Body of pancreas (tissue), 4 donors: ENCODE results near the gene ENPP1. TPM values are rescaled to one million over a fixed set of nuclear protein-coding genes. Genes with fewer than 3 reads are reported as not detected.

Source experiments
- ATAC-seq: fragments of 150-250 bp; one replicate; pipeline ENCODE4 v1.9.1; 2016
- DNase-seq, 4 donors: peaks; one replicate each; pipeline ENCODE4 v3.0.0-alpha.2; 2019
- H3K27ac ChIP-seq, 4 donors: fragments of 200-600 bp; sonication (generic); 1 replicate in 3 of 4; 2 replicates in 1 of 4; pipeline versions ENCODE4 v1.5.1 to v1.6.1; 2016 to 2019; ENCODE audit warnings: mild to moderate bottlenecking in 1 of 4, mixed read lengths in 1 of 4, moderate library complexity in 1 of 4
- H3K27me3 ChIP-seq, 2 donors: fragments of 200-600 bp; sonication (generic); one replicate each; pipeline ENCODE4 v1.6.0; 2016; ENCODE audit warnings: mild to moderate bottlenecking in 1 of 2
- H3K36me3 ChIP-seq, 2 donors: fragments of 200-600 bp; sonication (generic); replicated peaks in 1 of 2; 2 replicates each; pipeline ENCODE4 v1.5.1; 2016; ENCODE audit warnings: low read depth in 2 of 2; ENCODE audit not compliant: insufficient read depth in 1 of 2
- H3K4me1 ChIP-seq: fragments of 200-600 bp; sonication (generic); one replicate; pipeline ENCODE4 v1.6.0; 2016
- H3K4me3 ChIP-seq, 2 donors: fragments of 200-600 bp; sonication (generic); 1 replicate in 1 of 2; 2 replicates in 1 of 2; pipeline ENCODE4 v1.5.1; 2016 to 2019
- H3K9me3 ChIP-seq, 3 donors: fragments of 200-600 bp; sonication (generic); 1 replicate in 2 of 3; 2 replicates in 1 of 3; pipeline ENCODE4 v1.5.1; 2016
- CTCF ChIP-seq, 7 experiments: fragments of 450-650 bp in 4 of 7; fragments of 200-600 bp in 3 of 7; sonication (generic) in 3 of 7; IDR thresholded peaks; one replicate each; pipeline ENCODE4 v1.5.1; 2016 to 2019; ENCODE audit warnings: antibody characterized with exemption in 7 of 7
- POLR2A ChIP-seq, 3 donors: fragments of 450-650 bp; IDR thresholded peaks; one replicate each; pipeline ENCODE4 v1.6.1; 2016; ENCODE audit warnings: antibody characterized with exemption in 3 of 3, mild to moderate bottlenecking in 2 of 3
- WGBS, 2 donors: methylation state at CpG; one replicate each; pipeline ENCODE4 v1.1.5; 2017; 5-methylcytosine and 5-hydroxymethylcytosine counted together
- intact Hi-C: fragments of 100-400 bp; cut with DNase I; formaldehyde crosslinking; loops from one replicate; pipeline ENCODE4 v1.15.1; 2023
- total RNA-seq, 2 donors: library from RNA; depleted of rRNA; stranded (reverse); fragments of >200 nt; gene quantifications; one replicate each; pipeline ENCODE4 v1.1.0, GENCODE V29; 2016

The ENPP1 gene
- total RNA-seq, 2 donors from 2014 or later, result 16.2 to 19.2 TPM

DNA sequence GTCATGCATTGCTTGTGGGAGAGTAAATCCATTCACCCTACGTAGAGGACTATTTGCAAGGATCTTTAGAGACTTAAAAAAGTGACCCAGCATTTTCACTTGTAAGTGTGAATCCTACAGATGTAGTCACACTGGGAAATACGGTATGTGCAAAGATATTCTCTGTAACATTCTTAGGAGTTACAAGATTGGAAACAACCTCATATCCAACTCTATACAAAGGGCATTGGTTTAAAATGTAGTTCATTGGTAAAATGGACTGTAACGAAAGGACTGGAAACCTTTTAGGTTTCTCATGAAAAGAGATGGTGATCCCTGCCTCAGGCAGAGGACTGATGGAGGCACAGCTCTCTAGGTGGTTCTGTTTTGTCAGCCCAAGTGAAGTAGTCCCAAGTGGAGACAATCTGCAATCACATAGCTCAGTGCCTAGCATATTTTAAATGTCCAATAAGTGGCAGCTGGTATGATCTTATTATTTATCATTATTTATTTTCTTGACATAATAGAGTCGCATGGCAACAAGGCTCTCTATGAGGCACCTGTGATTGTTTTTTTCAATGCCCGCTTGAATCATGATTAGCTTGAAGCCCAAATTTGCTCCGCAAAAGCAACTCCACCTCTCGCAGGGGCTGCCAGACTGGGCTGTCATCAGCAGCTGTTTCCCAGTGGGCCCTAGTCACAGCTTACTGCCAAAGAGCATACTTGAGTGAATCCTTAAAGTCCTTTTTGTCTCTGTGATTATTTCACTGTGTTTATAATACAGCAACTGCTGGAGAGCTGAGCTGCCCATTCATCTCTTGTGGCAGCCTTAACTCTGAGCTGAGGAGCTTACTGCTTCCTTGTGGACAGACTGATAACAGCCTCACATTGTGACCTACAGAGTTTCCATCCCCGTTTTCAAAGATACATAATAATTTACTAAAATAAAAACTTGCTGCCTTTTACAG, 19.8 kb upstream of the ENPP1 start:
- H3K9me3 ChIP-seq, result no peaks in the 10 kb centered on the region
- ATAC-seq (peak; percentile 47), DNase-seq (peak in 3 of 4 donors; percentile 10 to 37 (median 15))
- no peaks in the 10 kb centered on the region for H3K36me3 ChIP-seq
- H3K4me3 ChIP-seq, result no peak overlapping the region
- WGBS, 2 donors, result 42 to 47% methylated on average over 8 of the region's 8 CpGs
- peaks cover 7% of the 10 kb centered on the region for H3K4me1 ChIP-seq
- H3K27me3 ChIP-seq, result no peaks in the 10 kb centered on the region
- TF ChIP-seq CTCF (IDR thresholded peaks at IDR 0.05), result peak in 1 of 7 experiments; percentile 30
- no peak for TF ChIP-seq POLR2A (IDR thresholded peaks at IDR 0.05)
- peak overlapping the region in 1 of 4 donors; percentile 16 for H3K27ac ChIP-seq
- intact Hi-C loops, result loop anchor here (10.0 kb wide), 1 partner anchor 127 kb away; no protein-coding TSS in a partner anchor

DNA sequence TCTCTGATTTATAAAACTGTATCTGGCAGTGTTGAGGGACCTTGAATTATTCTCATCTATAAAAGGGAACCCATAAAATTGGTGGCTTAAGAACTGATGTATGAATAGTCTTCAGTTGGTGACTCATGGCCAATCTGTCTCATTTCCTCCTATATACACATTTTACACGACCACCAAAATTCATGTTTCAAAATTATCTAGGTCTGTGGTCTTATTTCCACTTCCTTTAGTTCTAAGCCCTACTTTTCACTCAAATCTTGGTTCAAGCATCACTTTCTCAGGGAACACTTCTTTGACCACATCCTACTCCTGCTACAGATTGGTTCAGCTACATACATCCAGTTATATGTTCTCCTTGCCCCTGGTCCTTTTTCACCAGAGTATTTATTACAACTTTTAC, 18.6 kb upstream of the ENPP1 start:
- peaks cover 7% of the 10 kb centered on the region for H3K4me1 ChIP-seq
- no peak overlapping the region for H3K4me3 ChIP-seq
- WGBS, 2 donors, result 47 to 63% methylated on average over 1 of the region's 1 CpG
- intact Hi-C loops, result loop anchor here (10.0 kb wide), 1 partner anchor 126 kb away; no protein-coding TSS in a partner anchor
- H3K36me3 ChIP-seq, result no peaks in the 10 kb centered on the region
- no peaks in the 10 kb centered on the region for H3K9me3 ChIP-seq
- no peaks in the 10 kb centered on the region for H3K27me3 ChIP-seq
- H3K27ac ChIP-seq, result no peak overlapping the region
- ATAC-seq, result no peak
- DNase-seq, result no peak
- TF ChIP-seq CTCF (IDR thresholded peaks at IDR 0.05), result no peak
- no peak for TF ChIP-seq POLR2A (IDR thresholded peaks at IDR 0.05)

DNA sequence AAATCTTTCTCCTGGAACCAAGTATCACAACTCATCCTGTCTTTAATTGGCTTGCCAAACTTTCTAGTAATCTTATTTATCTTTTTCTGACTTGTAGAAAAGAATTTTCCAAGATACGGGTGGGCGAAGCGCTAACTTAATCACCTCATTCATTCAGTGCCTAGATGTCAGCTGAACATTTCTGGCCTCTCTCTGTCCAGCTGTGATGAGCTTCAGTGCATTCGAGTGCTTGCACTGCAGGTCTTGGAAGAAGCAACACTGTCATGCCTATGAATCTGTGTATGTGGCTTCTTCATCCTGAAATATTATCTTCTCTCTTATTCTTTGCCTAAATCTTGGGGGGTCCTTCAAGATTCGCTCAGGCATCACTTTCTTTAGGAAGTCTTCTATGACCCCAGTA, 16.3 kb upstream of the ENPP1 start:
- TF ChIP-seq CTCF (IDR thresholded peaks at IDR 0.05) (no peak), POLR2A (IDR thresholded peaks at IDR 0.05) (no peak)
- no peak for ATAC-seq
- no peaks in the 10 kb centered on the region for H3K36me3 ChIP-seq
- H3K27ac ChIP-seq, result no peak overlapping the region
- H3K27me3 ChIP-seq, result no peaks in the 10 kb centered on the region
- H3K4me1 ChIP-seq, result peaks cover 7% of the 10 kb centered on the region
- H3K9me3 ChIP-seq, result no peaks in the 10 kb centered on the region
- WGBS, 2 donors, result 58 to 70% methylated on average over 5 of the region's 5 CpGs
- intact Hi-C loops, result no loop called here
- H3K4me3 ChIP-seq, result no peak overlapping the region
- no peak for DNase-seq

DNA sequence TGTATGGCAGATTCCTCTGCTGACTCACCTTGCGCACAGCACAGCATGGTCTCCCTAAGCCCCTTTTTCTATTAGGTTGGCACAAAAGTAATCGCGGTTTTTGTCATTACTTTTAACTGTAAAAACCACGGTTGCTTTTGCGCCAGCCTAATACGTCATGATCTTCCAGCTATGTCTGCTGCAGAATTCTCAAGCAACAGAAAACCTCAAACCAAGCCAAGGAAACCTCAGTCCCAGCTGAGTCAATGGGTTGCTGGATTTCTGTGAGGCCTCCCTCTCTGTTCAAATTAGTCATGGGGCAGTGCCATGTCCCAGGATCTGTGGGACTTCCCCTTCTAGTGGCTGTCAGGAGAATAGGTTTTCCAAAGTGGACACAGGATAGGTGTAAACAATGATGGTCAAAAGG, 15.7 kb upstream of the ENPP1 start:
- intact Hi-C loops, result no loop called here
- TF ChIP-seq POLR2A (IDR thresholded peaks at IDR 0.05) (no peak), CTCF (IDR thresholded peaks at IDR 0.05) (no peak)
- DNase-seq, result no peak
- Histone ChIP-seq H3K27me3 (no peaks in the 10 kb centered on the region), H3K9me3 (no peaks in the 10 kb centered on the region), H3K27ac (no peak overlapping the region), H3K4me1 (peaks cover 7% of the 10 kb centered on the region), H3K36me3 (no peaks in the 10 kb centered on the region), H3K4me3 (no peak overlapping the region)
- WGBS, 2 donors, result 87 to 97% methylated on average over 6 of the region's 6 CpGs
- ATAC-seq, result no peak
